GM12875 (cell line): ENCODE measurements around the gene SPOCK2.

ENCODE experiments used
- H3K4me3 ChIP-seq: one replicate; pipeline ENCODE4 v1.5.1; 2011; ENCODE audit warnings: low read depth, low read length, control low read depth
- TF ChIP-seq, protein P1 (sequence below): IDR thresholded peaks from 2 replicates; pipeline ENCODE4 v1.5.1; 2011; ENCODE audit warnings: low read depth, mild to moderate bottlenecking, control low read depth, inconsistent platforms, low read length, moderate library complexity, borderline replicate concordance; ENCODE audit not compliant: insufficient read depth

SPOCK2 gene

DNA sequence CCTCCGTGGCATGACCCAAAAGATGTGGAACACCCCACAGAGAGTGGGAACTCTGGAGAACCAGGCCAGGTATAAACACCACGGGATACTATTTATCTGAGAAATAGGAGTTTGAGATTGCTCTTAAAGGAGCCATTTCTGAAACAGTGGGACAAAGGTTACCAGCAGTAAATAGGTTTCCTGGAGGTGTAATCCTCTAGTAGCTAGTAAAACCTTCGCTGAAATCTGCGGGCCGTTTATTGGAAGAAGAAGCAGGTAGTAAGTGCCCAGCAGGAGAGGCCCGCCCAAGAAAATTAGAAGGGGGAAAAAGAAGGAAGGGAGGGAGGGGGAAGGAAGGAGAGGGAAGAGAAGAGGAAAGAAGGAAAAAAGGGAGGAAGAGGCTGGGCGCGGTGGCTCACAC lies 72.5 kb downstream of the SPOCK2 start:
- no peak overlapping the region for H3K4me3 ChIP-seq
- TF ChIP-seq, protein P1, sequence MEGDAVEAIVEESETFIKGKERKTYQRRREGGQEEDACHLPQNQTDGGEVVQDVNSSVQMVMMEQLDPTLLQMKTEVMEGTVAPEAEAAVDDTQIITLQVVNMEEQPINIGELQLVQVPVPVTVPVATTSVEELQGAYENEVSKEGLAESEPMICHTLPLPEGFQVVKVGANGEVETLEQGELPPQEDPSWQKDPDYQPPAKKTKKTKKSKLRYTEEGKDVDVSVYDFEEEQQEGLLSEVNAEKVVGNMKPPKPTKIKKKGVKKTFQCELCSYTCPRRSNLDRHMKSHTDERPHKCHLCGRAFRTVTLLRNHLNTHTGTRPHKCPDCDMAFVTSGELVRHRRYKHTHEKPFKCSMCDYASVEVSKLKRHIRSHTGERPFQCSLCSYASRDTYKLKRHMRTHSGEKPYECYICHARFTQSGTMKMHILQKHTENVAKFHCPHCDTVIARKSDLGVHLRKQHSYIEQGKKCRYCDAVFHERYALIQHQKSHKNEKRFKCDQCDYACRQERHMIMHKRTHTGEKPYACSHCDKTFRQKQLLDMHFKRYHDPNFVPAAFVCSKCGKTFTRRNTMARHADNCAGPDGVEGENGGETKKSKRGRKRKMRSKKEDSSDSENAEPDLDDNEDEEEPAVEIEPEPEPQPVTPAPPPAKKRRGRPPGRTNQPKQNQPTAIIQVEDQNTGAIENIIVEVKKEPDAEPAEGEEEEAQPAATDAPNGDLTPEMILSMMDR, result no peak

GRCh38 chr10:72014785-72015480 lies 73.4 kb downstream of the SPOCK2 start:
- no peak overlapping the region for H3K4me3 ChIP-seq
- TF ChIP-seq, protein P1, result no peak

- TF ChIP-seq, protein P1, result no peak
- no peak overlapping the region for H3K4me3 ChIP-seq
Measured at GRCh38 chr10:72014197-72014596, 74.2 kb downstream of the SPOCK2 start.

DNA sequence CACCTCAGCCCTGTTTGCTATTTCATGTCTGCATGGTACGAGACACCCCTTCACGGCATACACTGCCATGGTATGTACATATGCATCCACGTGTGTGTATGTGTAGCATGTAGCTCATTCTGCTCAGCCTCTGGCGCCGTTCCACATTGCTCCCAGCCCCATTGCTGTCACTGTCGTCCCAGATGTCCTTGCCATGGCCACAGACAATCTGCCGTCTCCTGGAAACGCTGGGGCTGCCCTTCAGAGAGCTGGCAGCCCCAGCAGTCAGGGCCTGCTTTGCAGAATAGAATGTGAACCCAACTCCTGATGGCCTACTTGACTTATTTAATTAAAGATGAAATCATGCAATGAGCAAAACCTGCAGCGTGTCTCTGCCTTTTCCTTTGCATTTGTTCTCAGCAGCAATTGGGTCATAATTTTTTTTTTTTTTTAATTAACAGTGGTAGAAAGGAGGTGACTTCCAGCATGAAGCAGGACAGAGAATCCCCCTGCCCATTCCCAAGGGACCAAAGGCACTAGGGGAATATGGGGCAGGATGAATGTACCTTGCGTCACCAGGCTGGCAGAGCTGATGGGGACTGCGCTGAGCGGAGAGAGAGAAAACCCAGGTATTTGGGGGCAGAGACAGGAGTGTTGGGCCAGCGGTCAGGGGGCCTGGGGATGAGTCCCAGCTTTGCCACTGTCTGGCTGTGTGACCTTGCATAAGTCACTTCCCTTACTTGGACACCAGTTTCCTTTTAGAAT lies 75.0 kb downstream of the SPOCK2 start:
- TF ChIP-seq, protein P1, result no peak
- H3K4me3 ChIP-seq, result no peak overlapping the region

DNA sequence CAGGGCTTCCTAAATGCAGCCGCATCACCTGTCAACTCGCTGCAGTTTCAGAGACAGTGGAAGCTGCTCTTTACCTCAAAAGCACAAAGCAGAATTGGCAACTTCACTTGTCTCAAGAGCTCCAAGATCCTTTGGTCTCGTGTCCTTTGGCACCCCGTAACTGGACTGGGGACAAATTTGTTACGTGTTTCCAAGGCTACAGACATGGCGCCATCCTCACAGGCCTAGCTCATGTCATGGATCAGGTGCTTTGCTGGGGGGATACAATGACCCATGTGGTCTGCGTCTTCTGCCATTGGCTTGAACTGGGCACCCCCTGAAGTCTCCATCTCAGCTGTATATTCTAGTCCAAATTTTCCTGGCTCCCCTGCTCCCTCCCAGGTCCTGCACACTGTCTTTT lies 75.6 kb downstream of the SPOCK2 start:
- TF ChIP-seq, protein P1, result no peak

GRCh38 chr10:72011976-72012512 lies 76.3 kb downstream of the SPOCK2 start:
- H3K4me3 ChIP-seq, result no peak overlapping the region
- TF ChIP-seq, protein P1, result no peak

More for the DNA sequence above, 75.6 kb downstream of the SPOCK2 start:
- no peak overlapping the region for H3K4me3 ChIP-seq
